ENCODE results near the gene FUBP3.

DNA sequence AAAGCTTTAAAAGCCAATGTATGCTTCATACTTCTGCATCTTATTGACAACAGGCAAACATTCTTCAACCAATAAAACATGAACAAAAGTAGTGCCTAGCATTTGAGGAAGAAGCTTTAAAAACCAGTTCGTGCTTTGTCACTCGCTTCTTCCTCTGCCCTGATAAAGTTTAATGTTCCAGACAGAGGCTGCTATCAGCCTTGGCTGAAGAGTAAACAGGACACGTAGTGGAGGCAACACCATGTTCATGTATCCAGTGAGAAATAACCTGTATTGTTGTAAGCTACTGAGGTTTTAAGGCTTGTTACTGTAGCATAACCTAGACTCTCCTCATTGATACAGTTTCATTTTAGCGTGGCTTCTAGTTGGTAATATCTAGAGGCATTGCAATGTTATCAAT is 3.2 kb upstream of the FUBP3 start:
- TF ChIP-seq CTCF (IDR thresholded peaks at IDR 0.05) (no peak), POLR2A (IDR thresholded peaks at IDR 0.05) (no peak), EP300 (IDR thresholded peaks at IDR 0.05) (no peak), POLR2AphosphoS5 (IDR thresholded peaks at IDR 0.05) (no peak)

All from suprapubic skin (tissue), 4 donors.